Stimulated activated CD4-positive, alpha-beta T cell treated with anti-CD3 and anti-CD28 coated beads, Interleukin-4, amount 100 ng/mL, for 4 hours (primary cell): ENCODE measurements around the gene RHO.

Experiments used
- DNase-seq, 2 experiments: peaks; one replicate each; pipeline ENCODE4 v3.0.0-alpha.2; 2020

The RHO gene

GRCh38 chr3:129562803-129563202 lies 34.4 kb downstream of the RHO start:
- no peak for DNase-seq

GRCh38 chr3:129563332-129563731 lies 34.9 kb downstream of the RHO start:
- DNase-seq = no peak

GRCh38 chr3:129563850-129564535 lies 35.6 kb downstream of the RHO start:
- DNase-seq = no peak

GRCh38 chr3:129564981-129565644 lies 36.7 kb downstream of the RHO start:
- no peak for DNase-seq

- DNase-seq = no peak
Measured at GRCh38 chr3:129565902-129566301, 37.5 kb downstream of the RHO start.

- DNase-seq = no peak
Measured at GRCh38 chr3:129567176-129567705, 38.8 kb downstream of the RHO start.

GRCh38 chr3:129567939-129568338 lies 39.5 kb downstream of the RHO start:
- DNase-seq = no peak

- no peak for DNase-seq
Measured at GRCh38 chr3:129569856-129570255, 41.4 kb downstream of the RHO start.

GRCh38 chr3:129571605-129572547 lies 43.4 kb downstream of the RHO start:
- no peak for DNase-seq

GRCh38 chr3:129572603-129573002 lies 44.2 kb downstream of the RHO start:
- no peak for DNase-seq

- no peak for DNase-seq
Measured at GRCh38 chr3:129573493-129573892, 45.1 kb downstream of the RHO start.

- DNase-seq = no peak
Measured at GRCh38 chr3:129574206-129574605, 45.8 kb downstream of the RHO start.

- DNase-seq = no peak
Measured at GRCh38 chr3:129575233-129575996, 47.0 kb downstream of the RHO start.

- DNase-seq = no peak
Measured at GRCh38 chr3:129575997-129576384, 47.6 kb downstream of the RHO start.

GRCh38 chr3:129576514-129577352 lies 48.3 kb downstream of the RHO start:
- peak in 1 of 2 experiments; percentile 22 for DNase-seq

- no peak for DNase-seq
Measured at GRCh38 chr3:129577366-129577765, 48.9 kb downstream of the RHO start.

GRCh38 chr3:129577925-129578786 lies 49.7 kb downstream of the RHO start:
- no peak for DNase-seq

- DNase-seq = no peak
Measured at GRCh38 chr3:129579991-129580390, 51.6 kb downstream of the RHO start.

GRCh38 chr3:129581623-129582022 lies 53.2 kb downstream of the RHO start:
- no peak for DNase-seq

- no peak for DNase-seq
Measured at GRCh38 chr3:129582799-129583198, 54.4 kb downstream of the RHO start.

GRCh38 chr3:129583289-129583688 lies 54.9 kb downstream of the RHO start:
- no peak for DNase-seq
